ENCODE measurements around the gene PWWP2B.

PWWP2B gene

GRCh38 chr10:132407846-132408278 lies 10.9 kb downstream of the PWWP2B start:
- no peak for DNase-seq (ENCODE audit: low read depth)

GRCh38 chr10:132408367-132408781 lies 11.4 kb downstream of the PWWP2B start:
- no peak for DNase-seq (ENCODE audit: low read depth)

- DNase-seq (ENCODE audit: low read depth) = no peak
Measured at GRCh38 chr10:132408823-132409666, 12.0 kb downstream of the PWWP2B start.

DNA sequence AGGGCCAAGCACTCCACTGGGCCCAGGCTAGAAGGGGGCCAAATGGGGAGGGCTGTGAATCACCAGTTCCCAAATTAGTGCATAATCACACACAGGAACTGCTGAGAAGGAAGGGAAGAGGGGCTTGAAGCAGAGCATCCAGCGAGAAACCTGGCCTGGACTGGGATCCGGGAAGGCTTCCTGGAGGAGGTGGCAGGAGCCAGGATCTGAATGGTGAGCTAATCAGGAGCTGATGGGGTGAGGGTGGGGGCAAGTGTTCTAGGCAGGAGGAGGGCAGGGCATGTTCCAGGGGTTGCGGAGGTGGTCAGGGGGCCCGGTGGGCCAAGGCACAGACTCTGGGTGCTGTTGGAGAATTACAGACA lies 12.6 kb downstream of the PWWP2B start:
- DNase-seq (ENCODE audit: low read depth) = no peak

DNA sequence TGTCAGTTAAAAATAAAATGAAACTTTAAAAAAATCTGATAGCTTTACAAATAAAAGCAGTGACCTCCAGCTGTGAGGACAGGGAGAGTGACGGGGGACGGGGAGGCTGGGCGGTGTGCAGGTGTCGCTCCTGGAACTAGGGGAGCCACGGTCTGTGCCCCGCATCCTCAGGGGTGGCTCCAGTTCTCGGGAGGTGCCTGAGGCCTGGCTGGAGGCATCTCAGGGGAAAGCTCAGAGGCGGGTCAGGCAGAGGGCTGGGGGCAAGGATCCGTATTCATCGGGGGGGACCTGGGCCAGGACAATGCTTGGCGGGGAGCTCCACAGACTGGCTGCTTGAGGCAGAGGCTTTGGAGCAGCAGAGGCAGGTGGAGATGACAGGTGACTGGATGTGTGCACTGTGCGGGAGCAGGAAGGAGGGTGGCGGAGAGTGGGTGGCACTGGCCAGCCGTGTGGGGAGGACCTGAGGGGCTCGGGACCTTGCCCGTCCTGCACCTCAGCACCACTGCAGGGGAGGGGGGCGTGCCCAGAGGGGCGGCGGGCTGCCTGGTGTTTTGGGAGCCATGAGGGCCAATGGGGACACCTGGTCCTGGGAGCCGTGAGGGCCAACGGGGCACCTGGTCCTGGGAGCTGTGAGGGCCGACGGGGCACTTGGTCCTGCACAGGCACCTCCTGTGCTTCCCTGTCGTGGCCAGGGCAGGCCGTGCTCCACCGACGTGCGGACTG lies 13.2 kb downstream of the PWWP2B start:
- DNase-seq (ENCODE audit: low read depth) = no peak

- DNase-seq (ENCODE audit: low read depth) = no peak
Measured at GRCh38 chr10:132410779-132411532, 14.0 kb downstream of the PWWP2B start.

DNA sequence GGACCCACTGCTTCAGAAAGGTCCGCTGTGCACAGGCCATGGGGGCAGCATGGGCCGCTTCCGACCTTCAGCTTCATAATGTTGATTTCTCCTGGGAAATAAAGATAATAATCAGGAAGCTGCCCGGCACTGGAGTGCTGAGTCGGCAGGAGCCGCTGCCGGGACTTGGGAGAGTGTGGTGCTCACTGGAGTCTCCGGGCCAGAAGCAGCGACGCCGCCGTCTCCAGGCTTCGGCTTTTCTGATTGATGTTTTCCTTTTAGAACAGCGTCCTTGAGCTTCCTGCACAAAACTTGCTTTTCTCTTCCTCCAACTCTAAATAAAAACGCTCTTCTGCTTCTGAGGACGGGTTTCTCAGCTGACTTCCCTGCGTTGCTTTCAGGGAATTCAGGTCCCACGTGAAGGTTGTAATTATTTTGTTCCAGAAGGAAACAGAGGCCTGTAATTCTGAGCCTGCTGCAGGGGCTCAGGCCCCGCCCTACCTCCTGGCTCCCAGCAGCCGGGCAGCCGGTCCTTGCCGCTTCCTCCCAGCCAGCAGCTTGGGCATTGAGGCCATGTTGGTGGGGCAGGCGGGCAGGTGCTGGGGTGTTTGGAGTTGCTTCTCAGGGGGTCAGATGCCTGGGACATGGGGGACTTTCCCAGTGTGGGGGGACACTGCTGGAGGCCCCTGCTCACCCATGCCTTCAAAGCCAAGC lies 14.7 kb downstream of the PWWP2B start:
- DNase-seq (ENCODE audit: low read depth) = no peak

- no peak for DNase-seq (ENCODE audit: low read depth)
Measured at GRCh38 chr10:132412316-132413192, 15.6 kb downstream of the PWWP2B start.

- DNase-seq (ENCODE audit: low read depth) = no peak
Measured at GRCh38 chr10:132413226-132414205, 16.5 kb downstream of the PWWP2B start.

- DNase-seq (ENCODE audit: low read depth) = no peak
Measured at GRCh38 chr10:132414402-132415016, 17.5 kb downstream of the PWWP2B start.

DNA sequence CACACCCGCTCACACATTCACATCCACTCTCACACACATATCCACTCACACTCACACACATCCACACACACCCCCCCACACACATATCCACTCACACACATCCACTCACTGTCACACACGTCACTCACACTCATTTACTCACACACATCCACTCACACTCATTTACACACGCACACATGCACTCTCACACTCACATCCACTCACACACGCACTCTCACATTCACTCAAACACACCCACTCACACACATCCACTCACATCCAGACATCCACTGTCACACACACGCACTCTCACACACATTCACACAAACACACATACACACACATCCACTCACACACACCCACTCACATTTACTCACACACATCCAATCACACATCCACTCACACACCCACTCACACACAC lies 18.3 kb downstream of the PWWP2B start:
- DNase-seq (ENCODE audit: low read depth) = no peak

DNA sequence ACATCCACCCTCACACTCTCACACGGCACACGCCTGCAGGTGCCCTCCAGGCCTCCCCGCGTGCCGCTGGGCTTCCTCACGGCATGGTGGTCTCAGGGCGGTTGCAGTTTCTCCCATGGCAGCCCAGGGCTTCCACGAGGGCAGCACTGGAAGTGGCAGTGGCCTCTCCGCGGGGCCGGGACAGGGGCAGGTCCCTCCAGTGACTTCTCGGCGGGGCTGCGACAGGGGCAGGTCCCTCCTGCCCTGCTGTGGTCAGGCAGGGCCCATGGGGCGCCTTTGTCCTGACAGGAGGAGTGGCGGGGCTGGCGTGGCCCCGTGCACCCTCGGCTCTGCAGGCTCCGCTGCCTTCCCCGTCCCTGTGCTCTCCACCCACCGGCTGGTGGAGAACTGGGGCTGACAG lies 19.0 kb downstream of the PWWP2B start:
- no peak for DNase-seq (ENCODE audit: low read depth)

GRCh38 chr10:132416566-132417256 lies 19.7 kb downstream of the PWWP2B start:
- no peak for DNase-seq (ENCODE audit: low read depth)

DNA sequence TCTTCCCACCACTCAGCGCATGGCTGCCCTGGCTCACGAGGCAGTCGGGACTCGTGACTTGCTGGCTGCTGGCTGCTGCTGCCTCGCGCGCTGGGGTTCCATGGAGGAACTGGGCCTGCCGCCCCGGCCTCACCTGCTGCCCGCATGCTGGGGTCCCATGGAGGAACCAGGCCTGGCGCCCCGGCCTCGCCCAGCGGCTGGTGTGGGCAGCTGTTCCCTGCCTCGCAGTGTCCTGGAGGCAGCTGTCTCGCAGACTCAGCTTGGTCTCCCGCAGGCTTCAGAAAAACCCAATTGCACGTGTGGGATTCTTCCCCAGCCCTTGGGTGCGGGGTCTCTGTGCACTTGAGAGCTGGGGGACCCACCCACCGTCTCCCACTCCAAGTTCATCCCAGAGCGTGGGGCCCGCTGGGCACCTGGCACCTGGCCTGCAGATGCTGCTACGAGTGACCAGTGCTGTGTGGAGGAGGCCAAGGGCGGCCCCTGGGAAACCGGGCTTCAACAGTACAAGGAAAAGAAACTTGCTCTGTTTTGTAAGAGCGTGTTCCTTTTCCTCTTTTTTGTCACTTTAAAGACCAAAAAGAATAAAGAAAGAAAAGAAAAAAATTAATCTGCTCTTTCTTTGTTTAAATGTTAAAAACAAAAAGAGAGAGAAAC lies 20.4 kb downstream of the PWWP2B start:
- no peak for DNase-seq (ENCODE audit: low read depth)

- DNase-seq (ENCODE audit: low read depth) = no peak
Measured at GRCh38 chr10:132417957-132418441, 21.0 kb downstream of the PWWP2B start.

DNA sequence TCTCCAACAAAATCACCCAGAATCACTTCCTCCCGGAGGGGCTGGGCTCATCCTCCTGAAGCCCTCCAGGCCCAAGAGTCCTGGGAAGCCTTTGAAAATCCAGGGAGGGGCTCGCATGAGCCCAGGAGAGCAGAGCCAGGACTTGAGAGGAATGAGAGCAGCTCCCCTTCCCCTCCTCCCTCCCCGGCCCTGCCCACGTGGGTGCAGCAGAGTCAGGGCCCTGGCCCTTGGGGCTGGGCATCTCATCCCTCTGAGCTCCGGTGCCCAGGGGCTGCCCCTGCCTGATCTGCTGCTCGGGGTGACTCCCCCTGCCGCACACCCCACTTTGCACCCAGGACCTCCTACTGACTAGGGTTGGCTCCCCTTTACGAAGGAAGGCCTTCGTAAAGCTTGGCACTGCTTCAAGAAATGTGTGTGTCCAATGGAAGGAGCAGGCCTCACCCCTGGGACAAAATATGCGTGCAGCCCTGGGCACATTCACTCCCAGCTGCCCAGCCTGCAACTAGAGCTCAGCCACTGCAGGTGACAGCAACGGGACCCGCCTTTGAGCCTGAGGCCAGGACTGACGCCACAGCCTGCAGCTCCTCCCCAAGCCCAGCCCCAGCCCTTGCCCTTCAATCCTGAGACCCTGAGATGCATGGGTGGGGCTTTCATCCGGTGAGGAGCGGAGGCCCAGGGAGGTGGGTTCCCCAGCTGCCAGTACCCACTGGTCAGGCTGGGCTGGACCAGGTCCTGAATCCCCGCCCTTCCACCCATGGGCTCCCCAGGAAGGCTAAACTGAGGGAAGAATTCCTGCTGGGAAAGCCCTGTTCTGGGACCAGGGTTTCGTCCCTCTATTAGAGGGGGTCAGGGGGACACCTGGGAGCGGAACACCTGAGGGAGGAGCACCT lies 21.8 kb downstream of the PWWP2B start:
- DNase-seq (ENCODE audit: low read depth) = no peak
